Fibroblast of lung (primary cell): ENCODE data around the gene PCBP3. TPM values are rescaled to one million over a fixed set of nuclear protein-coding genes. Genes with fewer than 3 reads are reported as not detected.

Experiments
- DNase-seq, 2 donors: peaks; one replicate each; pipeline versions ENCODE4 v3.0.0 to v3.0.0-alpha.2; 2010; ENCODE audit warnings: low read depth in 2 of 2
- H2AFZ ChIP-seq: 2 replicates; pipeline ENCODE4 v1.5.1; 2012; ENCODE audit warnings: low read length, control low read depth, inconsistent platforms
- H3K27ac ChIP-seq: 2 replicates; pipeline ENCODE4 v1.5.1; 2011; ENCODE audit warnings: low read length, control low read depth; ENCODE audit not compliant: insufficient read depth
- H3K27me3 ChIP-seq: 2 replicates; pipeline ENCODE4 v1.5.1; 2011; ENCODE audit warnings: mild to moderate bottlenecking, low read length; ENCODE audit not compliant: control insufficient read depth, insufficient read depth
- H3K36me3 ChIP-seq: 2 replicates; pipeline ENCODE4 v1.5.1; 2011; ENCODE audit warnings: low read length; ENCODE audit not compliant: control insufficient read depth, insufficient read depth
- H3K4me1 ChIP-seq: 2 replicates; pipeline ENCODE4 v1.5.1; 2011; ENCODE audit warnings: low read length; ENCODE audit not compliant: control insufficient read depth, insufficient read depth; ENCODE audit errors: extremely low read depth
- H3K4me2 ChIP-seq: 2 replicates; pipeline ENCODE4 v1.5.1; 2011; ENCODE audit warnings: low read length, control low read depth; ENCODE audit not compliant: insufficient read depth; ENCODE audit errors: extremely low read depth
- H3K4me3 ChIP-seq, 4 experiments: fragments of 200-600 bp in 1 of 4; sonication (generic) in 1 of 4; replicated peaks in 1 of 4; 2 replicates each; pipeline ENCODE4 v1.5.1; 2011 to 2016; ENCODE audit warnings: low read length in 4 of 4, low read depth in 3 of 4, mild to moderate bottlenecking in 3 of 4, control low read depth in 2 of 4, inconsistent platforms in 1 of 4, mixed read lengths in 1 of 4; ENCODE audit not compliant: insufficient read depth in 1 of 4; ENCODE audit errors: control extremely low read depth in 1 of 4
- H3K79me2 ChIP-seq: 2 replicates; pipeline ENCODE4 v1.5.1; 2012; ENCODE audit warnings: mild to moderate bottlenecking, low read length, inconsistent platforms; ENCODE audit not compliant: control insufficient read depth, insufficient read depth
- H3K9ac ChIP-seq: 2 replicates; pipeline ENCODE4 v1.5.1; 2011; ENCODE audit warnings: mild to moderate bottlenecking, low read length, control low read depth; ENCODE audit not compliant: insufficient read depth
- H3K9me3 ChIP-seq: 2 replicates; pipeline ENCODE4 v1.5.1; 2012; ENCODE audit warnings: low read depth, low read length; ENCODE audit not compliant: control insufficient read depth, insufficient read depth
- H4K20me1 ChIP-seq: 2 replicates; pipeline ENCODE4 v1.5.1; 2011; ENCODE audit warnings: low read length; ENCODE audit not compliant: control insufficient read depth, insufficient read depth; ENCODE audit errors: extremely low read depth
- EZH2 ChIP-seq: IDR thresholded peaks from 2 replicates; pipeline ENCODE4 v1.5.1; 2012; ENCODE audit warnings: low read length, control low read depth, mild to moderate bottlenecking; ENCODE audit errors: missing control alignments
- polyA plus RNA-seq, 2 donors: library from polyadenylated mRNA; depleted of rRNA in 1 of 2; stranded (reverse) in 1 of 2; unstranded in 1 of 2; fragments of >200 nt; gene quantifications; 2 replicates each; pipeline ENCODE4 v1.2.1, GENCODE V29; 2011 to 2012; ENCODE audit warnings: missing spikeins in 1 of 2
- total RNA-seq: library from RNA; depleted of rRNA; stranded (reverse); fragments of >200 nt; gene quantifications from 2 replicates; pipeline ENCODE4 v1.2.1, GENCODE V29; 2014
- TF ChIP-seq, protein P1 (sequence below), 2 donors: IDR thresholded peaks in 1 of 2; conservative IDR thresholded peaks in 1 of 2; 1 replicate in 1 of 2; 2 replicates in 1 of 2; pipeline ENCODE4 v1.5.1; 2011 to 2012; ENCODE audit warnings: low read length in 2 of 2, control low read depth in 1 of 2, inconsistent platforms in 1 of 2, low read depth in 1 of 2, mild to moderate bottlenecking in 1 of 2

The PCBP3 gene
- total and polyA plus RNA-seq, 2 donors (not counting 1 experiment from before 2014, with no cell fraction given), result 0.51 to 1.7 TPM

DNA sequence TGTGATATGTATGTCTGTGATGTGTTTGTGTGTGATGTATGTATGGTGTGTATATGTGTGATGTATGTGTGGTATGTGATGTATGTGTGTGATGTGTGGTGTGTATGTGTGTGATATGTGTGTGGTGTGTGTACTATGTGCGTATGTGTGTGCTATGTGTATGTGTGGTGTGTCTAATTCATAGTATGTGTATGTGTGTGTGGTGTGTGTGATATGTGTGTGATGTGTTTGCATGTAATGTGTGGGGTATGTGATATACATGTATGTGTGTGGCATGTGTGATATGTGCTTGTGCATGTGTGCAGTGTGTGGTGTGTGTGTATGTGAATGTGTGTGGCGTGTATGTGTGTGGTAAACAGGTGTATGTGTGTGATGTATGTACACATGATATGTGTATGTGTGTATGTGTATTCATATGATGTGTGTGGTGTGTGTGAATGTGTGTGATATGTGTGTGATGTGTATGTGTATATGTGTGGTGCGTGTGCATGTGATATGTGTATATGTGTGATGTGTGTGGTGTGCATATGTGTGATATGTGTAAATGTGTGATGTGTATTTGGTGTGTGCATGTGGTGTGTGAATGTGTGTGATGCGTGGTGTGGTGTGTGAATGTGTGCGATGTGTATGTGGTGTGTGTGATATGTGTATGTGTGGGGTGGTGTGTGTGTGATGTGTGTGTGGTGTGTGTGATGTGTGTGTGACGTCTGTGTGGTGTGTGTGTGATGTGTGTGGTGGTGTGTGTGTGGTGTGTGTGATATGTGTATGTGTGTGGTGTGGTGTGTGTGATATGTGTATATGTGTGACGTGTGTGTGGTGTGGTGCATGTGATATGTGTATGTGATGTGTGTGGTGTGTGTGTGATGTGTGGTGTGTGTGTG is 8.0 kb upstream of the PCBP3 start:
- no peak overlapping the region for H3K4me3 ChIP-seq
- no peaks in the 10 kb centered on the region for H3K4me1 ChIP-seq
- no peak overlapping the region for H3K9ac ChIP-seq
- no peak overlapping the region for H3K4me2 ChIP-seq
- H3K79me2 ChIP-seq, result no peaks in the 10 kb centered on the region
- no peak overlapping the region for H3K27ac ChIP-seq
- H3K9me3 ChIP-seq, result no peaks in the 10 kb centered on the region
- TF ChIP-seq, protein P1, sequence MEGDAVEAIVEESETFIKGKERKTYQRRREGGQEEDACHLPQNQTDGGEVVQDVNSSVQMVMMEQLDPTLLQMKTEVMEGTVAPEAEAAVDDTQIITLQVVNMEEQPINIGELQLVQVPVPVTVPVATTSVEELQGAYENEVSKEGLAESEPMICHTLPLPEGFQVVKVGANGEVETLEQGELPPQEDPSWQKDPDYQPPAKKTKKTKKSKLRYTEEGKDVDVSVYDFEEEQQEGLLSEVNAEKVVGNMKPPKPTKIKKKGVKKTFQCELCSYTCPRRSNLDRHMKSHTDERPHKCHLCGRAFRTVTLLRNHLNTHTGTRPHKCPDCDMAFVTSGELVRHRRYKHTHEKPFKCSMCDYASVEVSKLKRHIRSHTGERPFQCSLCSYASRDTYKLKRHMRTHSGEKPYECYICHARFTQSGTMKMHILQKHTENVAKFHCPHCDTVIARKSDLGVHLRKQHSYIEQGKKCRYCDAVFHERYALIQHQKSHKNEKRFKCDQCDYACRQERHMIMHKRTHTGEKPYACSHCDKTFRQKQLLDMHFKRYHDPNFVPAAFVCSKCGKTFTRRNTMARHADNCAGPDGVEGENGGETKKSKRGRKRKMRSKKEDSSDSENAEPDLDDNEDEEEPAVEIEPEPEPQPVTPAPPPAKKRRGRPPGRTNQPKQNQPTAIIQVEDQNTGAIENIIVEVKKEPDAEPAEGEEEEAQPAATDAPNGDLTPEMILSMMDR (conservative IDR thresholded peaks at IDR 0.05 in 1 of 2, IDR thresholded peaks at IDR 0.05 in 1 of 2; ENCODE audit: low read depth in 1 of 2, low read length in 2 of 2), result no peak
- no peak for TF ChIP-seq EZH2
- no peak overlapping the region for H2AFZ ChIP-seq
- H3K27me3 ChIP-seq, result no peaks in the 10 kb centered on the region
- DNase-seq, result no peak
- peaks cover 2% of the 10 kb centered on the region for H4K20me1 ChIP-seq
- H3K36me3 ChIP-seq, result no peaks in the 10 kb centered on the region

DNA sequence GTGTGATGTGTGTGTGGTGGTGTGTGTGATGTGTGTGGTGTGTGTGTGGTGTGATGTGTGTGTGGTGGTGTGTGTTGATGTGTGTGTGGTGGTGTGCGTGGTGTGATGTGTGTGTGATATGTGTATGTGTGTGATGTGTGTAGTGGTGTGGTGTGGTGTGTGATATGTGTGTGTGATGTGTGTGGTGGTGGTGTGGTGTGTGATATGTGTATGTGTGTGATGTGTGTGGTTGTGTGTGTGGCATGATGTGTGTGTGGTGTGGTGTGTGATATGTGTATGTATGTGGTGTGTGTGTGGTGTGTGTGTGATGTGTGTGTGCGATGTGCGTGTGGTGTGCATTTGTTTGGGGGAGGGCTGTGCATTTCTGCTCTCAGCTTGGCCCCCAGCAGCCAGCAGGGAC is 7.1 kb upstream of the PCBP3 start:
- no peaks in the 10 kb centered on the region for H3K27me3 ChIP-seq
- H4K20me1 ChIP-seq, result peaks cover 2% of the 10 kb centered on the region
- no peaks in the 10 kb centered on the region for H3K9me3 ChIP-seq
- no peaks in the 10 kb centered on the region for H3K36me3 ChIP-seq
- no peak overlapping the region for H3K9ac ChIP-seq
- no peak for TF ChIP-seq EZH2
- TF ChIP-seq, protein P1 (conservative IDR thresholded peaks at IDR 0.05 in 1 of 2, IDR thresholded peaks at IDR 0.05 in 1 of 2; ENCODE audit: low read depth in 1 of 2, low read length in 2 of 2), result no peak
- H3K27ac ChIP-seq, result no peak overlapping the region
- no peak overlapping the region for H3K4me3 ChIP-seq
- no peak overlapping the region for H2AFZ ChIP-seq
- H3K4me2 ChIP-seq, result no peak overlapping the region
- H3K4me1 ChIP-seq, result no peaks in the 10 kb centered on the region
- DNase-seq, result no peak
- H3K79me2 ChIP-seq, result no peaks in the 10 kb centered on the region

DNA sequence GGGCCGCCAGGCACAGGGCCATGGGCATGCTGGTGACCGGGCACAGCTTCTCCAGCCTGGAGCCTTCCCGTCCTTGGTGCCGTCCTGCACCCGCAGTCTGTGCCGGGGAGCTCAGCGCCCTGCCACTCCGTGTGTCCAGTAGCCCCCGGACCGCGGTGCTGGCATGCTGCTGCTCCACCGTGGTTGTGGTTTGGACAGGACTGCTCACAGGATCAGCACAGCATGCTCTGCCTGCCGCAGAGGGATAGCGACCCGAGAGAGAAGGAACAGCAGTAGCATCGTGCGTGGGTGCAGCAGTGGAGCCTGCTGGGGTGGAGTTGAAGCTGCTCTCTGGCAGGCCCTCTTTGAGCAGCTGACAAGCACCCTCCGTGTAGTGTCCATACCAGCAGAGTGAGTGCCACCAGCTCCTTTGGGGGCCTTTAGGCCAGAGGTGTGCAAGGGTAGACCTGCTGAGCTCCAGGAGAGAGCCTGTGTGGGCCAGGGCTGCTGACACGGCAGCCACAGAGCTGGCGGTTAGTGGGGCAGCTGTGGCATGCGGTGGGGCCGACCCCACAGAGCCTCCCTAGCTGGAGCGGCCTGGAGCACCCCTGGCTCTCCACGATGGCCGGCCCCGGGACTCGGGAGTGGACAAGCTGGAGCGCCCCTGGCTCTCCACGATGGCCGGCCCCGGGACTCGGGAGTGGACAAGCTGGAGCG is 6.4 kb upstream of the PCBP3 start:
- TF ChIP-seq EZH2, result no peak
- TF ChIP-seq, protein P1 (conservative IDR thresholded peaks at IDR 0.05 in 1 of 2, IDR thresholded peaks at IDR 0.05 in 1 of 2; ENCODE audit: low read depth in 1 of 2, low read length in 2 of 2), result no peak
- no peak overlapping the region for H2AFZ ChIP-seq
- peak in 1 of 2 donors; percentile 7 for DNase-seq

More for the DNA sequence above, 6.4 kb upstream of the PCBP3 start:
- Histone ChIP-seq H3K79me2 (no peaks in the 10 kb centered on the region), H3K4me3 (no peak overlapping the region), H3K4me2 (no peak overlapping the region), H3K9ac (no peak overlapping the region), H3K9me3 (no peaks in the 10 kb centered on the region), H3K36me3 (no peaks in the 10 kb centered on the region), H3K27ac (no peak overlapping the region), H4K20me1 (peaks cover 2% of the 10 kb centered on the region), H3K27me3 (no peaks in the 10 kb centered on the region), H3K4me1 (no peaks in the 10 kb centered on the region)
